OCI-LY3 (cell line): ENCODE results near the gene NUDT8.

ENCODE experiments used
- H2AFZ ChIP-seq: fragments of 200-600, 300-600 bp; shearing (Covaris generic); 2 replicates; pipeline ENCODE4 v1.6.0; 2014; ENCODE audit warnings: antibody characterized with exemption, low read depth, low read length
- H3K27ac ChIP-seq: fragments of 200-600, 300-600 bp; sonication (generic); 2 replicates; pipeline ENCODE4 v1.5.1; 2014; ENCODE audit warnings: mild to moderate bottlenecking, low read length, moderate library complexity, mixed read lengths
- H3K27me3 ChIP-seq: fragments of 200-600, 300-600 bp; sonication (generic); 2 replicates; pipeline ENCODE4 v1.6.1; 2014; ENCODE audit warnings: low read depth, low read length, mixed read lengths
- H3K36me3 ChIP-seq: fragments of 200-600, 300-600 bp; sonication (generic); replicated peaks from 2 replicates; pipeline ENCODE3; 2014; ENCODE audit warnings: low read depth, low read length, mixed read lengths
- H3K4me1 ChIP-seq: fragments of 300-600, 200-600 bp; sonication (generic); 2 replicates; pipeline ENCODE4 v1.6.1; 2014; ENCODE audit warnings: low read length, mixed read lengths
- H3K4me2 ChIP-seq: fragments of 200-600, 300-600 bp; sonication (generic); 2 replicates; pipeline ENCODE4 v1.6.1; 2014; ENCODE audit warnings: low read length, mixed read lengths
- H3K4me3 ChIP-seq: fragments of 300-600, 200-600 bp; sonication (generic); 2 replicates; pipeline ENCODE4 v1.5.1; 2014; ENCODE audit warnings: antibody characterized with exemption, mild to moderate bottlenecking, low read length, moderate library complexity
- H3K79me2 ChIP-seq: fragments of 300-600, 200-600 bp; shearing (Covaris generic); 2 replicates; pipeline ENCODE4 v1.6.1; 2014; ENCODE audit warnings: mild to moderate bottlenecking, low read length, mixed read lengths
- H3K9ac ChIP-seq: fragments of 300-600, 200-600 bp; shearing (Covaris generic); 2 replicates; pipeline ENCODE4 v1.6.0; 2014; ENCODE audit warnings: mild to moderate bottlenecking, low read length, moderate library complexity
- H3K9me3 ChIP-seq: fragments of 200-600, 300-600 bp; shearing (Covaris generic); 2 replicates; pipeline ENCODE4 v1.6.1; 2014; ENCODE audit warnings: low read length, mixed read lengths; ENCODE audit not compliant: insufficient read depth
- H4K20me1 ChIP-seq: fragments of 200-600, 300-600 bp; sonication (generic); 2 replicates; pipeline ENCODE4 v1.6.1; 2016; ENCODE audit warnings: low read length, mixed read lengths; ENCODE audit not compliant: insufficient read depth
- CTCF ChIP-seq: fragments of 200-600, 300-600 bp; sonication (generic); IDR thresholded peaks from 2 replicates; pipeline ENCODE4 v1.5.1; 2014; ENCODE audit warnings: antibody characterized with exemption, low read length, low read depth
- EZH2phosphoT487 ChIP-seq: fragments of 200-600 bp; shearing (Covaris generic); IDR thresholded peaks from 2 replicates; pipeline ENCODE4 v1.6.1; 2018; ENCODE audit warnings: antibody characterized with exemption, mixed run types, low read depth

Gene NUDT8

DNA sequence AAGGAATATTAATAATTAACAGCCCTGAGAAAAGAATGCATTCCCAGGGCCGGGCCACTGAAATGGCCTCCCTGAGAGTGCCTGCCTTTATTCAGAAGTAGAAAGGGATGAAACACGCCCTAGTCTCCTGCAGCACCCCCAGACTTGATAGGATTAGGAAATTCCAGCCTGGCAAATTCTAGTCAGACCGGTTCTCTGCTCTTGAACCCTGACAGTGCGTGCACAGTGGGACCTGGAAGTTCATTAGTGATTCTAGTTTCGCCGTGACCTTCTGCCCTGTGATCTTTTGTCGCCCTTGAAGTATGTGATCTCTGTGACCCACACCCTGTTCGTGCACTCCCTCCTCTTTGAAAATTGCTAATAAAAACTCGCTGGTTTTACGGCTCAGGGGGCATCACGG, 48.3 kb downstream of the NUDT8 start:
- peaks cover 22% of the 10 kb centered on the region for H3K36me3 ChIP-seq
- peaks cover 39% of the 10 kb centered on the region for H3K27me3 ChIP-seq
- H3K27ac ChIP-seq, result no peak overlapping the region
- H3K9ac ChIP-seq, result no peak overlapping the region
- H3K79me2 ChIP-seq, result peaks cover 39% of the 10 kb centered on the region
- TF ChIP-seq EZH2phosphoT487, result no peak
- TF ChIP-seq CTCF, result no peak
- H3K4me1 ChIP-seq, result peaks cover 41% of the 10 kb centered on the region
- H2AFZ ChIP-seq, result no peak overlapping the region
- no peak overlapping the region for H3K4me3 ChIP-seq
- H4K20me1 ChIP-seq, result peaks cover 12% of the 10 kb centered on the region
- H3K4me2 ChIP-seq, result no peak overlapping the region
- 0 out of 2 replicates have a peak, but pooled peaks cover 2% of the 10 kb centered on the region for H3K9me3 ChIP-seq

DNA sequence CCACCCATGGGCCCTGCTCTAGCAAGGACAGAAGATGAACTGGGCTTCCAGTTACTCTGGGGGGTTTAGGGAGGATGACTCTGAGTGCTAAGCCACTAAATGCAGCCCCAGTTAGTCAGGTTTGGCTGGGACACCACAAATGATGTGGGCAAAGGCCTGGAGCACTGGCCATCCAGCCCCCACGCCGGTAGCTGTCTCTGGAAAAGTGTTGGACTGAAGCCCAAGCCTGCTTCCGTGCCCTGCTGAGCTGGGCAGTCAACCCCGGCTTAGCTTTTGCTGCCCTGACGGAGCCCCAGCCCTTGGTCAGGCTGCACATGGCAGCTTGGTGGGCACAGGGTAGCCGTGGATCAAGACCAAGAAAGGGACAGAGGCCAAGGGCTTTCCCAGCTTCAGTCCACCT, 51.8 kb downstream of the NUDT8 start:
- H2AFZ ChIP-seq, result no peak overlapping the region
- H3K4me2 ChIP-seq, result no peak overlapping the region
- H3K4me3 ChIP-seq, result no peak overlapping the region
- H3K27ac ChIP-seq, result no peak overlapping the region
- peaks cover 25% of the 10 kb centered on the region for H3K4me1 ChIP-seq
- no peaks in the 10 kb centered on the region for H4K20me1 ChIP-seq
- TF ChIP-seq CTCF, result no peak
- no peak for TF ChIP-seq EZH2phosphoT487
- H3K79me2 ChIP-seq, result peaks cover 4% of the 10 kb centered on the region
- no peak overlapping the region for H3K9ac ChIP-seq
- H3K9me3 ChIP-seq, result no peaks in the 10 kb centered on the region
- H3K36me3 ChIP-seq, result no peaks in the 10 kb centered on the region
- peaks cover 59% of the 10 kb centered on the region for H3K27me3 ChIP-seq
